Kidney epithelial cell (primary cell): ENCODE data around the gene PAIP2. TPM values are rescaled to one million over a fixed set of nuclear protein-coding genes. Genes with fewer than 3 reads are reported as not detected.

Source experiments
- DNase-seq: peaks from one replicate; pipeline ENCODE4 v3.0.0-alpha.2; 2010; ENCODE audit warnings: low read depth
- H3K27me3 ChIP-seq: 2 replicates; pipeline ENCODE4 v1.6.0; 2011; ENCODE audit warnings: low read length; ENCODE audit not compliant: control insufficient read depth, insufficient read depth
- H3K36me3 ChIP-seq: 2 replicates; pipeline ENCODE4 v1.5.1; 2011; ENCODE audit warnings: low read length; ENCODE audit not compliant: control insufficient read depth, insufficient read depth
- H3K4me3 ChIP-seq: 2 replicates; pipeline ENCODE4 v1.5.1; 2011; ENCODE audit warnings: low read depth, mild to moderate bottlenecking, control low read depth, low read length
- total RNA-seq: library from RNA; depleted of rRNA; stranded (reverse); fragments of >200 nt; gene quantifications from 2 replicates; pipeline ENCODE4 v1.2.3, GENCODE V29; 2015
- TF ChIP-seq, protein P1 (sequence below): IDR thresholded peaks from 2 replicates; pipeline ENCODE4 v1.5.1; 2011; ENCODE audit warnings: mild to moderate bottlenecking, moderate library complexity, low read length, control low read depth, inconsistent platforms; ENCODE audit not compliant: insufficient read depth, poor library complexity, severe bottlenecking

Gene PAIP2
- total RNA-seq, 1 donor from 2014 or later = 72.9 TPM

DNA sequence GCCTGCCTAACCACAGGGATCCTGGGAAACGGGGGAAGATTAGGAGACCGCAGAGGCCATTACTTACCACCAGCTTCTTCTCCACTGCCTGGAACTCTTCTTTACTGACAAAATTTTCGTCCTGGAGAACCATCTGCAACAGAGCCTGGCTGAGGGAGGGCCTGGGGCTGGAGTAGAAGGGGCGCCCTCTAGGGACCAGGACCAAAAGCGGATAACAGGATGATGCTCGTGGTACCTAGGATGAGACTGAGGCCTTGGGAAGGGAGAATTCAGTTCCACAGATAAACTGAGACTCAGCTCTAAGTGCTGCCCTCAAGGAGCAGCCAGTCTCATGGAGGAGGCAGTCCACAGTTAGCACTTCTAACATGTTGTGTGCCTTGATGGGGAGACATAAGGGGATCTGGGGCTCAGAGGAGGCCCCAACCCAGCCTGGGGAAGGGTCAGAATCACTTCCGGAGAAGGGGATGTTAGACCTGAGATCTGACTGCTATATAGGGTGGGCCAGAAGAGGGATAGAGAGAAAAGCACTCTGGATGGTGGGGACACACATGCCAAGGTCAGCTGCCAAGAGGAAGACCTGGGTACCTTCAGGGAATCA lies 61.0 kb downstream of the PAIP2 start:
- Histone ChIP-seq H3K27me3 (no peaks in the 10 kb centered on the region), H3K36me3 (peaks cover 2% of the 10 kb centered on the region), H3K4me3 (no peak overlapping the region)
- TF ChIP-seq, protein P1, sequence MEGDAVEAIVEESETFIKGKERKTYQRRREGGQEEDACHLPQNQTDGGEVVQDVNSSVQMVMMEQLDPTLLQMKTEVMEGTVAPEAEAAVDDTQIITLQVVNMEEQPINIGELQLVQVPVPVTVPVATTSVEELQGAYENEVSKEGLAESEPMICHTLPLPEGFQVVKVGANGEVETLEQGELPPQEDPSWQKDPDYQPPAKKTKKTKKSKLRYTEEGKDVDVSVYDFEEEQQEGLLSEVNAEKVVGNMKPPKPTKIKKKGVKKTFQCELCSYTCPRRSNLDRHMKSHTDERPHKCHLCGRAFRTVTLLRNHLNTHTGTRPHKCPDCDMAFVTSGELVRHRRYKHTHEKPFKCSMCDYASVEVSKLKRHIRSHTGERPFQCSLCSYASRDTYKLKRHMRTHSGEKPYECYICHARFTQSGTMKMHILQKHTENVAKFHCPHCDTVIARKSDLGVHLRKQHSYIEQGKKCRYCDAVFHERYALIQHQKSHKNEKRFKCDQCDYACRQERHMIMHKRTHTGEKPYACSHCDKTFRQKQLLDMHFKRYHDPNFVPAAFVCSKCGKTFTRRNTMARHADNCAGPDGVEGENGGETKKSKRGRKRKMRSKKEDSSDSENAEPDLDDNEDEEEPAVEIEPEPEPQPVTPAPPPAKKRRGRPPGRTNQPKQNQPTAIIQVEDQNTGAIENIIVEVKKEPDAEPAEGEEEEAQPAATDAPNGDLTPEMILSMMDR = peak; percentile 45
- DNase-seq = no peak

DNA sequence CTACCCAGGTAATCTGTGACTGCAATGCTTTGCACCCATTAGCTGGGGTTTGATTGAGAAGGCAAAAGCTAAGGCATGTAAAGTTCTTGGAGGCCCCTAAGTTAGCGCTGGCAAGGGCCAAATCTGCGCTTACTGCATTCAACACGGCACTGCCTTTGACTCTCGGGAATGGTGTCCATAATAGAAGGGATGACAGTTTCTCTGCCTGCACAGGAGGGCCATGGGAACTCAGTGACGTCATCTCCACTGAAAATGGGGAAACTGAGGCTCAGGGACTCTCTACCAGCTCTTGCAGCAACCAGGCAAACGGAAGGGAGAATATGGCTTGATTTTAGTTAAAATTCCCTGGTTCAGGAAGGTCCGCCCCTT lies 61.7 kb downstream of the PAIP2 start:
- TF ChIP-seq, protein P1 = no peak
- Histone ChIP-seq H3K4me3 (peak overlapping the region; percentile 61), H3K36me3 (peaks cover 2% of the 10 kb centered on the region), H3K27me3 (no peaks in the 10 kb centered on the region)
- no peak for DNase-seq

DNA sequence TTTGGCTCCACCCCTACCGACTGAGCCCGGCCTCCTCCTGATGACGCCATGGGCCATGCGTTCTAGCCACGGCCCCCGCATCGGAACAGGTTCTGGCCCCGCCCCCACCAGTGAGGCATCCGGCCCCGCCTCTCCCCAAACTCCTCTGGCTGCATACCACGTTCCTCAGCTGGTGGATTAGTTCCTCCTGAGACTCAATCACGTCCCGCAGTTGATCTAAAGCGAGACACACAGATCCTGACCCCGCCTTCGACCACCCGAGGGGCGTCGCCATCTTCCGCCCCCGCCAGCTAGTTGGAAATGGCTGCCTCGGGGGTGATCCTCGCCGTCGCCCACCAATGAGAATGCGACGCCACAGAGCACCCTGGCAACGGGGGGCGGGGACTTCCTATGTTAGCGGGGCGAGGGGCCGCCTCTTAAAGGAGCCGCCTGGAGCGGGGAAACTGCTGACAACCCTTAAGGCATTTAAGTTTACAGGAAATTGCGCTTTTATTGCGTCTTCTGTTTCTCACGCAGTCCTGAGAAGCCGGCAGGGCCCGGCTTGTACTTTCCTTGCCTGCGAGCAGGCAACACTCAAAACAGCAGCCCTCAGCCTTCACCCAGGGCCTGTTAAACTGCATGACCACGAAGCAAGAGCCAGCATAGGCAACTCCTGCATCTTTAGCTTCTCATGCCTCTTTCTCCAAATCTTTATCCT lies 62.3 kb downstream of the PAIP2 start, which contains the start of gene SPATA24:
Gene SPATA24 (minus strand): TSS at position 303 of the 697 bp plus-strand sequence. CDS start 29 bp downstream, at position 274.
- peak; percentile 86 for DNase-seq
- Histone ChIP-seq H3K27me3 (no peaks in the 10 kb centered on the region), H3K36me3 (peaks cover 2% of the 10 kb centered on the region), H3K4me3 (peak within 1 kb of the TSS; percentile 61)
- TF ChIP-seq, protein P1 = no peak

DNA sequence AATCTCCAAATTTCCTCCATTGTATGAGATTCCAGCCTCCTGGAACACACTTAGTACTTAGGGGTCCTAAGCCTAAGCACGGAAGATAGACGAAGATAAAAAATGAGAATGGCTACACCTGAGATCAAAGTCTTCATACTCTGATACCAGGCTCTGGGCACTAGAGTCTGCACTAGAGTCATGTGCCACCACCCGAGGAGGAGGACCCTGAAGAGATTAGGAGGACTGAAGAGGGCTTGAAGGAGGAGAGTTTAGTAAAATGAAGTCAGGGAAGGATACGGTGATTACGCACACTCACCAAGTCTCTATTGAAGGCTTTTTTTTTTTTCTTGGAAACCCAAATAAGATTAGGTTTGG lies 62.8 kb downstream of the PAIP2 start:
- Histone ChIP-seq H3K27me3 (no peaks in the 10 kb centered on the region), H3K36me3 (peaks cover 2% of the 10 kb centered on the region)
- TF ChIP-seq, protein P1 = no peak

DNA sequence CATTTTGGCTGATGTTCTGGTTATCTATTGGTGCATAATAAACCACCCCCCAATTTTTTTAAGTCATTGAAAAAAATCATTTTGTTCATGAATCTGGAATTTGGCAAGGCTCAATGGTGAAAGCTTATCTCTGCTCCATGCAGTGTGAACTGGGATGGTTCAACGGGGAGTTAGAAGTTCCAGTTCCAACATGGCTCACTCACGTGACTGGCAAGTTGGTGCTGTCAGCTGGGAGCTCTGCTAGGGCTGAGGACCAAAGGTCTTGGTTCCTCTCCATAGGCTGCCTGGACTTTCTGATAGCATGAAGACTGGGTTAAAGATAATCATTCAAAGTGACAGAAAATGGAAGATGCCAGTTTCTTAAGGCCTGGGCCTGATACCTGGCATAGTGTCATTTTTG lies 65.3 kb downstream of the PAIP2 start:
- Histone ChIP-seq H3K27me3 (no peaks in the 10 kb centered on the region), H3K4me3 (no peak overlapping the region), H3K36me3 (no peaks in the 10 kb centered on the region)
- TF ChIP-seq, protein P1 = no peak
- no peak for DNase-seq

More for the DNA sequence above, 62.8 kb downstream of the PAIP2 start:
- H3K4me3 ChIP-seq = peak overlapping the region; percentile 15
- DNase-seq = no peak

DNA sequence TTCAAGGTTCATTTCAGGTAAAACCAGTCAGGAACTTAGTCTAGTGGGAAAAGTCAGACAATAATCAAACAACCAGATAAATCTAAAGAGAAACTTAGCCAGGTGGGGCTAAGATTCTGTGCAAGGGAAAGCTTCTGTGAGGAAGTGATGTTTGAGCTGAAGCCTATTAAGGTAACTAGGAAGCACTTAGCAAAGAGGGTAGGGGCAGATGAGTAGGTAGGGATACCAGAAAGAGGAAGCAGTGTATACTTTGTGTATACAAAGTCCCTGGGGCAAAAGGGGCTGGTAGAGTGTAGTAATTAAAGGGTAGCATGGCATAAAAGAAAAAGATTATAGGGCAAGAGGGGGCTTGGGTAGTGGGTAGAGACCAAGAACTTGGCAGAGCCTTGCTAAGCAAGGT lies 65.9 kb downstream of the PAIP2 start:
- TF ChIP-seq, protein P1 = no peak
- Histone ChIP-seq H3K27me3 (no peaks in the 10 kb centered on the region), H3K36me3 (no peaks in the 10 kb centered on the region), H3K4me3 (no peak overlapping the region)
- DNase-seq = no peak
